GM19351 (cell line): ENCODE data around the gene MPPED1.

Source experiments
- ATAC-seq: cut with Tn5 transposase; IDR thresholded peaks from one replicate; pipeline ENCODE4 v1.9.1; 2021; ENCODE audit warnings: mild to moderate bottlenecking, moderate library complexity; ENCODE audit not compliant: unreplicated experiment

MPPED1 gene

DNA sequence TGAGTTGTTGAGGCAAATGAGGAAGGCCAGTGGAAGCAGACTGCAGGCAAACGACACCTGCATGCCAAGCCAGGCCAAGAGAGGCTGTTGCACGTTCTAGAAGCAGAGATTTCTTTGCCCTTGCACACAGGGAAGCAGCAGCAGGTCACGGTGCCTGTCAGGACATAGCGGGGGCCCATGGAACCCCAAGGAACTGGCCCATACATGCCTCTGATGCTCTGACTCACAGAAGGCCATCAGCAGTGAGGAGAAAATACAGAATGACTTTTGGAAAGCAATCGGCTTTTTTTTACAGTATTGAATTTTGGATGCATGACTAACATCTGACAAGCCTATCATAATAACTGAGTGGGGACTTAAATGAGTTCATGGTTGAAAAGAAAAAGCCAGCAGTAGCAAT, 123.9 kb downstream of the MPPED1 start:
- ATAC-seq, result no peak

DNA sequence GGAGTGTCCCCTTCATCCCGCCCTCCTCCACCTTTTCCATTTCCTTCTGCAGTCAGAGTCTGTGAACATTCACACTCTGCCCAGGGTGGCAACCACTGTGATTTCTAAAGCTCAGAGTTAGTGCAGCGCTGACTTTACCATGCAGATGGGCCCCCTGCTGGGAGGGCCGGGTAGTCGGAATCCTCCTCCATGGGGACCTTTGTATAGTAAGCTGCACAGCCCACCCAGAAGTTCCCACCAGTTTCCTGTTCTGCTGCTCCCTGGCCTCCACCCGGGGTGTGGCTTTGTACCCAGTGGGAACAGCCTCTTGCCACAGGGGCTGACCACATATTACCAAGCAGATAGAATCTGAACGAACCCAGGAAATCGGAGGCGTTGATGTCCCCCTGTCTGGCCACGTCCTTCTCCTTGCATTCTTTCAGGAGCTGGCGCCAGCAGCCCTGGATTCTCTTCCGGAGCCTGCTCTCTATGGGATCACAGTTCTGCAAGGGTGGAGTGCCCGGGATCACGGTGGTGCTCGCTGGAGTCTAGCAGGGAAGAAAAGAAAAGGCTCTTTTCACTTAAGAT, 125.3 kb downstream of the MPPED1 start:
- ATAC-seq, result no peak

DNA sequence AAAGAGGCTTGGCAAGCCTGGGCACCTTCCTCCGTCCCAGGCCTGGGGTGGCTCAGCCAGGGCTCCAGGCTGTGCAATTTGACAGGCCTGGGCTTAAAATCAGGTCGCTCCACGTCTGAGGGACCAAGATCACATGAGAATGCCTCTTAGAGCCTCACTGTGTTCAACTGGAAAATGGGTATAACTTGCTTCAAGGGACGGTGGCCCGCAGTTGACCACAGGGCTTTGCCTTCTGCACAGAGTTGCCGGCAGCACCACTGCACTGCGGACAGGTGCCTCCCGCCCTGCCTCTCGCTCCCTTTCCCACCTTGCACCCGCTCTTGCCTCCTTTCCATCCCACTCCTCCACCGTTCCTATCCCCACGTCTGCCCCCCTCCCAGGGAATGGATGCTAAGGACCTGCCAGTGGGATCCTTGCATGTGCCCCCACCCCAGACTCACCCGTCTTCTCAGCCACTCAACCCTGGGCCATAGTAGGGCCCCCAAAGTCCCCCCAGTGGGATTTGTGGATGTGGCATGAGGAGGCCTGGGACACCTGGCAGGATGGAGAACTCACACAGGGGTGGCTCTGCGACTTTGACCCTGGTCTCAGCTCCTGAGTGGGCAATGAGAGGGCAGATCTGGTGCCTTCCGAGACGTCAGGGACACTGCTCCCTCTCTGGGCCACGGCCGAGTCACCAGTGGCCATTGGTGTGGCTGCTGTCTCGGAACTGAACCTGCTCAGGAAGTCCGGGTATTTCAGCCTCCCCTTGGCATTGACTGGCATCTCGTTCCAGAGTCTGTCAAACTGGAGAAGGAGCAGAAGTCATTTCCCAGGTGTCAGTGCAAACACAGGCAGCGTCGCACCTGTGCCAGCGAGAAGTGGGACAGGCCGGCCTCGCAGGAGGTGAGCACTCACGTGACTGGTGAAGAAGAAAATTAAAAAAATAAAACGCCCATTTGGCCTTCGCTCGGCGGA, 128.0 kb downstream of the MPPED1 start:
- no peak for ATAC-seq

DNA sequence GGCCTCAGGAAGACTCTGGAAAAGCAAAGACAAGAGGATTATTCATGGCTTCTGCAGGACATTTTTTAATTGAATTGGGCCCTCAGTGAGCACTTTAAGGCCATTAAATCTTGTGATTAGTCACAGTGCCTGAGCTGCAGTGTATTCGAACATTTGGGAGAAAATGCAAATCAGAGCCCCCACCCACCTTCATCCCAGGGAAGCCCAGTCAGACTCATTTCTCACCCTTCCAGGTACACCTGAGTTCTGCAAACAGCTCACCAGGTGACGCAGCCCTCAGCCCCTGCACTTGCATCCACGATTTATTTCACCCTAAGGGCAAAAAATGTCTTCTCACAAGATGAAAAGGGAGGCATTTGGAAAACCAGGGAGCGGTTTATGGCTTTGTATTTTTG, 128.7 kb downstream of the MPPED1 start:
- no peak for ATAC-seq

DNA sequence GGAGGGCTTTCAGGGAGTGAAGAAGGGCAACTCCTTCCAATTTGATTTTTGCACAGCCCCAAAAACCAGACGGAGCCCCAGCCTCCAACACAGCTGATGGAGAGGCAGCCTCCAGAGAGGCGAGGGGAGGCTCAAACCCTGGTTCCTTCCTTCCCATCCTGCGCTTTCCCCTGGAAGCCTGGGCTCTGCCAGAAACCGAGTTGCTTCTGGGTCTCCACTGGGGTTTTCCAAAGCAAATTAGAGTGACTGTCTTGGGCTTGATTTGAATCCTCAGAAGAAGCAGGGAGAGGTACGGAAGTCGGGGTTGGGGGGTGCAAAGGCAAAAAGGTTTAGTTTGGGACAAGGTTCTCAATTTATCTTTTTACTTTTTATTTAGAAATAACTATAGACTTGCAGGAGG, 129.2 kb downstream of the MPPED1 start:
- ATAC-seq, result no peak

DNA sequence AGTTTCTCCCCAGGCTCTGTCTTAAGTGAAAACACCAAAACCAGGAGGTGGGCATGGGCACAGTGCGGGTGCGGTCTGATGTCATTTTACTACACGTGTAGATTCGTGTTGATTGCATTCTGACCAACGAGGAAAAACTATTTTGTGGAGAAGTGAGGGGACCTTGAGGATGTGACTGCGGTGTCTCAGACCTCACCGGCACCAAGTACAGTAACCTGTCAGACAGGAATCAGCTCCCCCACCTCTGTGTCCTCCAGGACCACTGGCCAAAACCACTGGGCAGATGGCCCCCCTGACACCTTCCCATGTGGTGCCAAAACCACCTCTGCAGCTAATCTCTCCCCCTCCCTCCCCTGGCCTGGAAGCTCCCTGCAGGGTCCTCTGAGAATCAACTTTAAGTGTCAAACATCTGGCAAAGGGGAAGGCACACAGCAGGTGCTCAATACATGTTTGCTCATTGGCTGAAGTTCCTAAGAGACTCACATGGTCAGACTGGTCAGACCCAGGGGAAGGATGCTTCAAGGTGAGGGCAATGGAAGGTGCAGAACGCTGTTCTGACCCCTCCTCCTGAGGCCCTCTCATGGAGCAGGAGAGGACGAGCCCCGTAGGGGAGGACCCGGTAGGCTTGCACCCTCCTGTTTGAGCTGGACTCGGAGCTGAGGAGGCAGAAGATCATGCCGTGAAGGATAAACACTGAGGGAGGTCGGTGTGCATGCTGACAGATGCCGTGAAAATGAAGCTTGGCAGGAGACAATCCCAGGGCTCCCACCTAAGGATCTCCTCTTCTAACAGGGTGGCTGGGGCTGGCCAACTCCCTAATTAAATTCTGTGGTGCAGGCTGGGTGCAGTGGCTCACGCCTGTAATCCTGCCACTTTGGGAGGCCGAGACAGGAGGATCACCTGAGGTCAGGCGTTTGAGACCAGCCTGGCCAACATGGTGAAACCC, 129.9 kb downstream of the MPPED1 start:
- ATAC-seq, result no peak

DNA sequence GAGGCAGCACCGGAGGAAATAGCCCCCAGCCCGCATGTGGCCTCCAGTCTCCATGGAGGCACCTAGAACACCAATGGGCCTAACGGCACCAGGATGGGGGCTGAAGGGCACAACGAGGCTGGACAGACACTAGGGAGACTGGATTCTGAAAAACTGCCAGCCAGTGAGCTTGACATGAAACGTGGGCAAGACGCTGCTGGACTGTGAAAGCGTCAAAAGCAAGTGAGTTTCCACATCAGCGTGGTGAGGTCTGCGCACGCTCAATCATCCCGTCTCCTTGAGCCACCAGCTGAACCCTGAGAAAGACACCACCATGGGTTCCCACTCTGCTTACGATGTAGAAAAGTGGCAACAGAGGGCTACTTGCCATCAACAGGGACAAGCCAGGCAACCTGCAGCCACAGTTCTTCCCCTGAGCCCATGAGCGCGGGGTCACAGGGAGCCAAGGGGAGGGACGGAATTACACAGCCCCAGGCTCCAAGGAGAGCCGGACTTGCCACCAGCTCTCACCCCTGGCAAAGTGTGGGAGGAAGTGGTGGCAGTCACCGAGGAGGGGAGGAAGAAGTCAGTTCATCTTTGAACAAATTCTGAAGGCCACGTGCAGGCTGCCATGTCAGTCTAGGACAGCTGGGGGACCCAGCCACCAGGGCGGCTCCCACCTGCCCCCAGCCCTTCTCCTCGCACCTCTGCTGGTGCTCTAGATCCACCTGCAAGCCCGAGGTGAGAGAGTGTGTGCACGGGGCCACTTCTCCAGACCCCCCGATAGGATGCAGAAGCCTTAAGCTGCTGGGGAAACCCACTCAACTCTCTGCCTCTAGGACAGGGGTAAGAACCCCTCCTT, 131.1 kb downstream of the MPPED1 start:
- no peak for ATAC-seq

DNA sequence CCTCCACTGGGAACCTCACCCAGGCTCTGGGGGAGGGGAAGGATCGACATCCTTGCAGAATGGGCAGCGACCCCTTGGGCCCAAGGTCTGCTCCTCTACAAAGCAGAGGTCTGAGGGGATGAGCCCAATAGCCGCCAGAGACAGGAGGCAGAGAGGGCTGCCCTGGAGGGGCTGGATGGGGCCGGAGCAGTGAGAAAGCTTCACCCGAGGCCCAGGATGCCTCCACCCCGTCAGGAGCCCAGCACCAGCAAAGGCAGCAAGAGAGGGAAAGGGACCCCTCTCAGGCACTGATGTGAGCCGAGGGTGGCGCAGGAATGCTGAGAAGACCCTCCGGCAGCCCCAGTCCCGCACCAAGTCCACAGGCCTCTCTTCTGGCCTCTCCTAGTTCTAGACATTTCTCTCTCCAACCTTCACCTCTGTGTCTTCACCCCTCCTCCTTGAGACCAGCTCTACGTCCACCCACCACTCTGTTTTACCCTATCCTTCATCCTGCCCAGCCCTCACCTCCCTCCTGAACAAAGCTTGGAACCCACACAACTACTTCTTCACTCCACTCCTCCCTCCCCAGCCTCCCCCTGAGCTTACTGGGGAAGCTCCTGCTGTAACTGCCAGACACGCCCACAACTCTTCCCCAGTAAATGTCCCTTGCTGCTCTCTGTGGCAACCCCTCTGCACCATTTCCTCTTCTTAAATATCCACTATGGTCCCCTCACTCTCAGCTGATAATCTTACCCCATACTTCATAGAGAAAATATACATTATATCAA, 131.9 kb downstream of the MPPED1 start:
- no peak for ATAC-seq

DNA sequence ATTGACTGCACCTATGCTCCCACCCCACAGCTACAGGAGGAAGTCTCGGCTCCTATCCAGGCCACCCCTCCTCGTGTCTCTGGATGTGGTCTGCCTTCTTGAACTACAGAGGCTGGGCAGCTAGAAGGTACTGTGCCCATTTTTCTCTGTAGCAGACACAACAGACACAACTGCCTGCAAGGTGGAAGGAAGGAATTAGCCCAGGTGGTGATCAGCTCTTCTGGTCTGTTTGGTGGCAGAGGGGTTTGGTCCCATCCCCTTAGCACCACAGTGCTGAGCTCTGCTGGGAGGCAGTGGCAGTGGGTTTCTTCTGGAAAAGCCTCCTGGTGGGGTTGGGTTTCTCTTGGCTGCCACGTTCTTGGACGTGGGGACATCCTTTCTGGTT, 132.5 kb downstream of the MPPED1 start:
- no peak for ATAC-seq

DNA sequence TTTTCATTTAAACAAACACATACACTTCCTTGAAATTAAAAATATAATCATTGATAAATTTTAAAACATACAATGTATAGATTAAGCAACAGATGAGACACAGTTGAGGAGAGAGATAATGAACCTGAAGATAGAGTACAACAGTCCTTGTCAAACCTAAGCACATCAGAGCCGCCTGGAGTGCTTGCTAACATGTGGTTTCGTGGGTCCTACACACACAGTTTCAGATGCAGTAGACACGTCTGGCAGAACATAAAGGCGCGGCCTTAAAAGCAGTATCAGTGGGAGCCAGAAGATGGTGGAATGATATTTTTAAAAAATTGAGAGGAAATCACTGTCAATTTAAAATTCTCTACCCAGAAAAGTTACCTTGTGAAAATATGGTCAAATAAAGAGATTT, 134.4 kb downstream of the MPPED1 start:
- ATAC-seq, result no peak

DNA sequence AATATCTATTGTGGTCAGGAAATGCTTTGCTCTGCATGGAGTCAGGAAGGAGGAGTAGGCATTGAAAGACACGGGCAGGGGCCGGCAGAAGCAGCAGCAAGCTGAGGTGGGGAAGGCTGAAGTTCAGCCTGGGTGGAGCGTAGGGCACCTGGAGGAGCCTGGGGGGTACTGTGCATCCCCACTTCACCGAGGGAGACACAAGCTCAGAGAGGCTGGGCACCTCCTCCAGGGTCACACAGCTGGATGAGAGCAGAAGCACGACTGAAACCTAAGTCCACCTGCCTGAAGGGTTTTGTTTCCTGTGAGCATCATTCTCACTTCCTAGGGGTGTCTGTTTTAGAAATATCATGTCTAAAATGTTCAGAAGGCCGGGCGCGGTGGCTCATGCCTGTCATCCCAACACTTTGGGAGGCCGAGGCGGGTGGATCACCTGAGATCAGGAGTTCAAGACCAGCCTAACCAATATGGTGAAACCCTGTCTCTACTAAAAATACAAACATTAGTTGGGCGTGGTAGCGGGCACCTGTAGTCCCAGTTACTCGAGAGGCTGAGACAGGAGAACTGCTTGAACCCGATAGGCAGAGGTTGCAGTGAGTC, 138.3 kb downstream of the MPPED1 start:
- no peak for ATAC-seq

DNA sequence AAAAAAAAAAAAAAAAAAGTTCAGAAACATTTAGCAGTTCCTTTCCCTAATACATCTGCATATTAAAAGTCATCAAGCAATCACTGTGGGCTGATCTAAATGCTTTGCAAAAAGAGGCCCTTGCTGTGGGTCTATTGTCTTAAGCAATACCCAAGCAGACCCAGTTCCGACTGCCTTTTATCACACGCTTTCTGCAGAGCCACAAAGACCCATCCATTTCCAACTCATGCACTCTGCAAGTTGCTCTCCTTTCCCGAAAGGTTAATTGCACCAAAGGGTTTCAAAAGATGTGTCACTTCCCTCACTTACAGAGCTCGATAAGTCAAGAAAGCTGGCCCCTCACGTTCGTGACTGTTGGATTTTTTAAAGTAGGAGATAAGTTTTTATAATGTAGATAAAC, 138.9 kb downstream of the MPPED1 start:
- no peak for ATAC-seq

DNA sequence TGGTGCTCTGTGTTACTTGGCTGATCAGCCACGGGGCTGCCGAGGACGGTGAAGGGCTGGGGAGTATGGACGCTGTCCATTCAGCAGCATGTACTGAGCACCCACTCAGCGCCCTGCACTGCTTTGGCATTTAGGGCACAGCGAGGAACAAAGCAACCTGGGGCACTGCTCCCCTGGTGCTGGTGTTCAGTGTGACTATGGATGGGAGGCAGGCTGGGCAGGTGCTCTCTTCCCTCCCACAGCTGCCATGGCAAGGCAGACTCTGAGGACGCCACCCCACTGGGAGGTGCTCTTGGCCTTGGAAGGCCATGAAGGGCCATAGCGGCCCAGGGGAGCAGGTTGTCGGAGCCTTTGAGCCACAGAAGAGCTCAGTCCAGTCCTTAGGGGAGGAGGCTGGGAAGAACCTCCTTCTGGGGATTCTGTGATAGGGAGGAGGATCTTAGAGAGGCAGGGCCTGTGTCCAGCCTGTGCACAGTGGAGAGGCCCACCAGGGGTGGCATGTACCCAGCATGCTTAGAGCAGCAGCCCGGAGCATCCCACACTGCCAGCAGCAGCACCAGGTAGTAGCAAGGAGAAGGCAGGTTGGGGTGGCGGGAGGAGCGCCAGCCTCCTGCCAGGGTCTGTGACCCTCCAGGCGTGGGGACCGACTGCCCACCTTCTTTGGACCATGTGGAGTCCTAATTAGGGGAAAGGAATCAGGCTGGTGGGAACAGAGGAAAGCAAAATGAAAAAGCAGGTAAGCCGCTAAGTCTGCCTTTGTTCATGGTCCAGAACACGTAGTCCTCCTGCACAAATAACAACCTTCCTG, 141.8 kb downstream of the MPPED1 start:
- ATAC-seq, result no peak

DNA sequence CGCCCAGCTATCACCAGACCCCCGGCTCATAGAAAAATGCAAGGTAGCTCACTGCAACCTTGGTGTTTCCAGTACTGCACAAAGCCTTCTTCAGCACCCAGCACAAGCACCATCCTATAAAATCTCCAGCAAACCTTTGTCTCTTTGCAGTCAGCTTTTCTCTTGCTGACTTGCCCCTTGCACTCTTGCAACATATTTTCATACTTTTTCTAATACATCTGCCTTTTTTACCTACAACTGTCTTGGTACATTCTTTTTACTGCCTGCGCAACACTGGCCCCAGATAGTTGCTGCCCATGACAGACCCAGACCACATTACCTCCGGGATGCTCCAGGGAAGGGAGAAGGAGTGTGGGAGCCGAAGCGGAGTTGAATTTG, 142.4 kb downstream of the MPPED1 start:
- ATAC-seq, result no peak

DNA sequence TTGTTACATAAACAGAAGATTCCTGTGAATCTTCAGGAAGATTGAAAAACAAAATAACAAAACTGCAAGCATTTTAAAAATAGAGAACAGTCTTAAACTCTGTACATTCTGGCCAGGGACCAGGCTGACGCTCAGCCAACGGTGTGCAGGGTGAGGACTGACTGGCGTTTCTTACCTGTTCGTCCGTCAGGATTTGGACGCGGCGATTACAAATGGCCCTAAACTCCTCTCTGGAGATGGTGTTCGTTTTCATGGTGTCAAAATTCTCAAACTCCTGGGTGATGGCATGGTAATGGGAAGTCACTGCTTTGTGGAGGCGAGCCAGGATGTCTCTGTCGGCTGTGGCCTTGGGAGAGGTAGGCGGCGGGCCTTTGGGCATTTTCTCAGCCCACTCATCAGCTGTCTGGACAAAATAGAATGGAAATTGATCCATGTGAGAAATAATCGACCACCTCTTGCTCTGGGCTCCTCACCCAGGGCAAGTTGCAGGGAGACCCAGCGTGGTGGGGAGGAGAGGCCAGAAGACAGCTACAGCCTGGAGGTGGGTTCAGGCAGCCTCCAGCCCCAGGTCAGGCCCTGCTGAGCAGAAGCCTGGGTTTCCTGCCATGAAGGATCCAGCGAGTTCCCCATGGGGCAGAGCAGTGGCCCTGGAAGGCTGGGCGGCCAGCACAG, 143.0 kb downstream of the MPPED1 start:
- ATAC-seq, result no peak

DNA sequence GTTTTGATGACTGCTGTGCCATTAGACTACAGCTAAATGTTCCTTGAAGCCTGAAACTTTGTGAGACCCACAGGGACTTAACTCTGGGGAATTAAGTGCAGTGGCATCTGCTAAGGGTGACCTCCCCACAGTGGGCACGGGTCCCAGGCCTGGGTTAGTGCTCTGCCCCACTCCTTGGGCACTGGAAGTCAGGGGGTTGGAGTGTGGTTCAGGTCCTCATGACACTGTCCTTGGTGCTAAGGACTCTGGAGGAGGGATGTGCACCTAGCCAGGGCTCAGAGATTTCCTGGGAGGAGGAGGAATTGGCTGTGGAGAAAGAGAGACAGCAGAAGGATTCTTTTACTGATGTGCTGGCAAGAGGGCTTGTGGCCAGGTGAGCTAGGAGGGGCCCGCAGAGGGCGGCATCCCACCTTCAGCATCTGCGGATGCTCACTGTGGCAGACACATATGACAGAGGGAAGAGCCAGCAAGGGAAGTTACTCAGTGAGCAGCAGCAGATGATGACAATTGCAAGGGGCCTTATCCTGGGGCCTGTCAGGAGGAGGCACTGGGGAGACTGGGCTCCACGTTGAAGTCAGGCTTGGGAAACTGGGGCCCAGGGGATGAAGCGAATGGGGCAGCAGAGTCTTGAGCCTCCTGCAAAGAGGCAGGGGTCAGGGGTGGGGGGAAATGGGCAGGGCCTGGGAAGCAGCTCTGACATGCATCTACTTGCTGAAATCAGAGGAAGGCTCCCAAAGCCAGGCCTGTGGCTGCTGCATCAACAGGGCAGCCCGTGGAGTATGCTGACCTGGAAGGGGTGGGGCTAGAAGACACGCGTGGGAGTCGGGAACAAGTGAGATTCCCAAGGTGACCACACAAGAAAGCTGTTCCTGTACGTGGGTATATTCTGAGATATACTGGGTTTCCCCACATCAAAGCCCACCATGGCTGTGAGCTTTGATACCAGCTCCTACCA, 144.0 kb downstream of the MPPED1 start:
- no peak for ATAC-seq
